Measurements from ENCODE around the gene KNTC1.

The KNTC1 gene

DNA sequence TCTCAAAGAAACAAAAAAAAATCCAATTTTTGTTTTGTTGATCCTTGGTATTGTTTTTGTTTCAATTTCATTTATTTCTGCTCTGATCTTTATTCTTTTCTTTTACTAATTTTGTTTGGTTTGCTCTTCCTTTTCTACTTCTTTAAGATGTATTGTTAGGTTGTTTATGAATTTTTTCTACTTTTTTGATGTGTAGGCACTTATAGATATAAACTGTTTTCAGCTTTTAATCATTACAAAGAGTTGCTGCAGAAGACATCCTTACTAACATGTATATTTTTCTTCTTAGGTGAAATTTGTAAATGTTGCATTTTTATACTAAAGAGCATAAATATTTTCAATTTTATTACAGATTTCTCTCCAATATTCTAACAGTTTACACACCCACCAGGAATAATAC lies 69.8 kb downstream of the KNTC1 start:
- no peak for DNase-seq (ENCODE audit: low read depth)
- TF ChIP-seq CTCF (conservative IDR thresholded peaks at IDR 0.05; ENCODE audit: low read length): no peak
- no peak overlapping the region for H3K4me3 ChIP-seq (ENCODE audit: low read length)

GRCh38 chr12:122602456-122602855 lies 75.4 kb downstream of the KNTC1 start:
- no peak for TF ChIP-seq CTCF (conservative IDR thresholded peaks at IDR 0.05; ENCODE audit: low read length)
- H3K4me3 ChIP-seq (ENCODE audit: low read length): no peak overlapping the region

GRCh38 chr12:122604993-122605392 lies 77.9 kb downstream of the KNTC1 start:
- no peak for DNase-seq (ENCODE audit: low read depth)
- no peak overlapping the region for H3K4me3 ChIP-seq (ENCODE audit: low read length)
- TF ChIP-seq CTCF (conservative IDR thresholded peaks at IDR 0.05; ENCODE audit: low read length): no peak

More at GRCh38 chr12:122602456-122602855, 75.4 kb downstream of the KNTC1 start:
- DNase-seq (ENCODE audit: low read depth): no peak

GRCh38 chr12:122609732-122610131 lies 82.7 kb downstream of the KNTC1 start:
- H3K4me3 ChIP-seq (ENCODE audit: low read length): no peak overlapping the region
- no peak for DNase-seq (ENCODE audit: low read depth)
- TF ChIP-seq CTCF (conservative IDR thresholded peaks at IDR 0.05; ENCODE audit: low read length): no peak

DNA sequence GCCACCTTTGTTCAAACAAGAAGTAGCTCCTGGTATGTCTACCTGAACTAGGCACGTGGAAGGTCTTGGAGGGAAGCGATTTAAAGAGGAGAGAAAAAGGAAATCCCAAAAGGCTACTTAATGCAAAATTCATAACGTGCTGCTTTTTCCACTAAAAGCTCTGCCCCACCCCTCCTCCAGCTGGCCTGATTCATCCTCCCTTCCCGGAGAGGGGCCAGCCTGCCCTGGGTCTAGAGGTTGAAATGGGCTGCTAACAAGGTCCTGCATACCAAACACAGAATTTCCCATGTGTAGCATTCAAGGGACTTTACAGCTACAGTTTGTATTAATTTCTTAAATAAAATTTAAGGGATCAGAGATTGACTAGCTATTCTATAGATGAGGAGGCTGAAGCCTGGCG lies 83.2 kb downstream of the KNTC1 start:
- DNase-seq (ENCODE audit: low read depth): no peak
- TF ChIP-seq CTCF (conservative IDR thresholded peaks at IDR 0.05; ENCODE audit: low read length): no peak

DNA sequence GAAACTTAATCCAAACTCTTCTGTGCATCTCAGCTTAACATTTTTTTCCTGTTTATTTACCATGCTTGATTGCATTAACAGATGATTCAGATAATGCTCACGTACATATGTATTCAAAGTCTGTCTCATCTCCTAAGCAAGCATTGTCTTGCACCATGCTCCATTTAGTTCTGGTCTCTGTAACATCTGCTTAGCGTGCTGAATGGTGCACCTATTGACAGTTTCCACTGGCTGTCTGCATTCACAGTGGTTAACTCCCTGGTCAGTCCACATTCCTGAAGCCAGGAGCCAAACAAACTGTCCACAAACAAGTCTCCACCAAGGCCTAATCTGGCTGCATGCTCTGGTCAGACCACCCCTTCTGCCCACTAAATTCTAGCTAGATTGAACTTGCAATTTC lies 83.9 kb downstream of the KNTC1 start:
- TF ChIP-seq CTCF (conservative IDR thresholded peaks at IDR 0.05; ENCODE audit: low read length): no peak
- no peak overlapping the region for H3K4me3 ChIP-seq (ENCODE audit: low read length)
- no peak for DNase-seq (ENCODE audit: low read depth)

More for the DNA sequence above, 83.2 kb downstream of the KNTC1 start:
- no peak overlapping the region for H3K4me3 ChIP-seq (ENCODE audit: low read length)

DNA sequence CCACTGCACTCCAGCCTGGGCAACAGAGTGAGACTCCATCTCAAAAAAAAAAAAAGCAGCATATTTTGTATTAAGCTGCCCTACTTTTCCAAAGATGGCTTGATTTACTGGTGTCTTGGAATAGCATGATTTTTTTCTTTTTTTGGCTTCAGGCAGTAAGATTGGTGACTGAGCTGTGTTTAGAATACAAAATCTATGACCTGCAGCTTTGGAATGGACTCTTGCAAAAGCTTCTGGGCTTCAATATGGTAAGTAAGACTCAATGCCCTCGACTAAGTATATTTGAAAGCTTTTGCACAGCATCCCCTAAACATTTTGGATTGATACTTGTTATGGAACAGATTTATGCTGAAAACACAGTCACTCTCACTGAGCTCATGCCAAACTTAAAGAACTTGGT lies 87.8 kb downstream of the KNTC1 start:
- no peak for TF ChIP-seq CTCF (conservative IDR thresholded peaks at IDR 0.05; ENCODE audit: low read length)
- DNase-seq (ENCODE audit: low read depth): peak; percentile 30
- no peak overlapping the region for H3K4me3 ChIP-seq (ENCODE audit: low read length)
